ENCODE results near the gene TECTB.
"Not testable (repeated sequence)": the region's sequence is repeated elsewhere in the genome, so short reads cannot be mapped to it uniquely, and the experiment has no call there.

The TECTB gene

DNA sequence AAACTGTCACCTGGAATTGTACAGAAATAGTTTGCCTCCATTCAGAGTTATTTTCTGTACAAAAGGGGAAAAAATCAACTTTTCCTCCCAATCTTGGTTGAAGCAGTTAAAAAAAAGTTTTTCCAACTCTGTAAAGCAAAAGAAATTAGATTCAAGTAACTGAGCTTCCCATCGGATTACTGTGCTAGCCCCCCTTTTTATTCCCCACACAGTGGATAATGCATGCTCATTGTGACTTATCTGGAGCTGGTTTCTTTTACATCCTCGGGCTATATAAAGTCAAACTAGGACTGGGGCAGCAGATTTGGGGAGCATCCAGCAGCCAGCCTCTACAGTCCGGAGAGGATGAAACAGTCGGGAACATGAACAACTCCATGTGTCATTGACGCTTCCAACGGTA, at the start of gene TECTB:
Gene TECTB (plus strand): TSS at position 301 of the 400 bp plus-strand sequence. CDS start 335 bp downstream, outside the sequence.
- DNase-seq (ENCODE audit: low spot score): no peak

DNA sequence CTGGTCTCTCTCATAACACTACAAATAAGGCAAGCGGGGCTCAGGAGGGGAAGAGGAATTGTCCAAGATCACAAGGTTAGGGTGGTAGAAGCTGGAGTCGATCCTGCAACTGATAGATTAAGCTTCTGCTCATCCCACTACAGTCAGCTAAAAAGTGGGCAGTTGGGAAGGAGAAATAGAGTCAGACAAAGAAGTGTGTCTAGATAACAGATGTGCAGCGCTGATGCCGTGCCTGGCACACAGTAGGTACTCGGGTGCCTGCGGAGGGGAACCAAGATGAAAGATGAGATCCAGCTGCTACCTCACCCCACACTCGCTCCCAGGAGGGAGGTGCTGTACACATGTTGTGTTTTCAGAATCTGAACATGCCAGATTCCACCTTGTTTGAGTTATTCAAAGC, 48.1 kb upstream of the TECTB start:
- DNase-seq (ENCODE audit: low spot score): no peak

DNA sequence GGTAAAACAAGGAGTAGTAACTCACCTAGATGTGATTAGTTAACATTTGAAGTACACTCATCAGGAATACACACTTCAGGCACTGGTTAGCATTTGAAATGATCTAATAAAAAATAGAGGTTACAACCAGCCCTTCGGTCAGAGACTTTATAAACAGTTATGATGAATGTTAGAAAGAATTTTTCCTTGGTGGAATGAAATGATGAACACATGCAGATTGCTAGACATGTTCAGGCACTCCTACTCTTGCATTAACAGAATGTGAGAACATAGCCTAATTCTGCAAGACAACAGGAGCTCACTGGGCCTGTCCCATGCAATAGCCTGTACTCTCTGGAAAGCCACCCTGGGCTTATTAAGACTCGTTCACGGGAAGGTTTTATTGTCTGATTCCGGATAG, 47.3 kb upstream of the TECTB start:
- no peak for DNase-seq (ENCODE audit: low spot score)

DNA sequence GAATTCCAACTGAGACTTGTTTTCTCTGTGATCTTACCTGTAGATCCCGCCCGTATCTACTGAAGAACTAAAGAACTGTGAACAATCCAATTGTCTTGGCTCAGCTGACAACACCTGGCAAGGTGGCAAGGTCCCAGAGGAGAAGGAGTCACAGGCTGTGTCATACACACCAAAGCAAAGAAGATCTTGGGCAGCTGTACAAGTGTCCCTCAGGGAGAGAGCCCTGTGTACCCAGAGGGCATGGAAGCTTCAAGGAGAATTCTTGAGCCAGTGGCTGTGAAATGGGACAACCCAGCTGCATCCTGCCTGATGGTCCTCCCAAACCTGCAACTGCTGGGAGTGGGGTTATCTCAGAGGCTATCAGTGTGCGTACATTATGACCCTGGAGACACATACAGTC, 46.7 kb upstream of the TECTB start:
- no peak for DNase-seq (ENCODE audit: low spot score)

DNA sequence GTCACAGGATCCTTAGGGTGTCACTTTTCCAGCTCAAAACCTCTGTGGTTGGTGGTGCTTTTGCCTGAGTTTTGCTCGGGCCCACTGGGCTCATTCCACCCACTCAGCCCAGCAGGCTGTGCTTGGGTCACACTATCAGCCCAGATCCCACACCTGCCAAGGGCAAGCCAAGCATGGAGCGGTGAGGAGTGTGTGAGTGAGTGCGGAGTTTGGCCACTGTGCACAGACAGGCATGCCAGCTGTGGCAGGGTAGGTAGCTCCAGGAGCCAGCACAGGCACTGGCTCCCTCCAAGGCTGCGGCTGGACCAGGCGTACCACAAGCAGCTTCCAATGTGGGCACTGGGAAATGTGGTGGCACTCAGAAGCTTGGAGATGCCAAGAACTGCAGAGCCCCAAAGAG, 43.9 kb upstream of the TECTB start:
- DNase-seq (ENCODE audit: low spot score): no peak

DNA sequence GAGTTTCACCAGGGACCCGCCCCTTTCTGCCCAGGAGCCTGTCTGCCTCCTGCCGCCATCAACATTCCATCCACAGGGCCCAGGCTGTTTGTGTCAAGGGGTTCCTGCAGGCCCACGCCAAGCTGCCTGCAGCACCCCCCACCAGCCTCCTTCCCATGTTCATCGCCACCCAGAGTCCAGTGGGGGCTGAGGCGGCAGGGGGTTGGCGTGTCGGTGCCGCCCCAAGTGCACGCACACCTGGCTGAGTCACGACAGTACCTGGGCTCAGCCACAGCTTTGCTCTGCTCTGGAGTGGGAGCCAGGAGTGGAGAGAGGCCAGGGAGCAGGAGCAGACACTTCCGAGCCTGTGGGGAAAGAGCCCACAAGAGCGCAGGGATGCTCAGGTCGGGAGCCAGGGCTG, 42.8 kb upstream of the TECTB start:
- DNase-seq (ENCODE audit: low spot score): no peak

DNA sequence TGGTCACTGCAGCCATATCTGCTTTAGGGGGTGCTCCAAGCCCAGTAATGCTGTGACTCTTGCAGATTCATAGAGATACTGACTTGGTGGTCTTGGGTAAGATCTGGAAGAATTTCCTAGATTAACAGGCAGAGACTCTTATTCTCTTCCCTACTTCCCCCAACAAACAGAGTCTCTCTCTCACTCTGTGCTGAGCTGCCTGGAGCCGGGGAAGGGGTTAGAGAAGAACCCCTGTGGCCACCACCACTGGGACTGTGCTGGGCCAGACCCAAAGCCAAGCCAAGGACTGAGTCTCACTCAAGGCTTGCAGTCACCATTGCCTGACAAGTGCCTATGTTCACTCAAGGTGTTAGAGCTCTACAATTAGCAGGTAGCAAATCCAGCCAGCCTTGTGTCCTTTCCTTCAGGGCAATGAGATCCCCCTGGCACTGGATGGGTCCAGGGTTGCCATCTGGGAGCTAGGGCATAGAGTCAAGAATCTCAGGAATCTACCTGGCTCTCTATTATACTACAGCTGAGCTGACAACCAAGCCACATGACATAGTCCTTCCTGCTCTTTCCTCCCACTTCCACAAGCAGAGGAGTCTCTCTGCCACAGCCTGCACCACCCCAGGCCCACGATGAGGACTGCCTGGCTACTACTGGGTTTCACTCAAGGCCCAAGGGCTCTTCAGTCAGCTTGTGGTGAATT, 41.4 kb upstream of the TECTB start:
- no peak for DNase-seq (ENCODE audit: low spot score)

DNA sequence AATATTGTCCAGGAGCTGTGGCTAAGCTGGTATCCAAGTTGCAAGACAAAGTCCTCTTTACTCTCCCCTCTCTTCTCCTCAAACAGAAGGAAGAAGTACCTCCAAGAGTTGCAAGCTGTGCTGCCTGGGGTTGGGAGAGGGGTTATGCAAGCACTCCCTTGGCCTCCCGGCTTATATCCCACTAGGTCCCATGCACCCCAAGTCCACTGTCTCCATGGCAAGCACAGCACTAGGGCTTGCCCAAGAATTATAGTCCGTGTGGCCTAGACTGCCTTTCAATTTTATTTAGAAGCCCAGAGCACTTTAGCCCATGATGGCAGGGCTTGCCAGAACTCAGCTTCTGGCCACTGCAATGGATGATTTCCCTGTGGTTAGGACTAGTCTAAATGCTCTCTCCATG, 40.4 kb upstream of the TECTB start:
- no peak for DNase-seq (ENCODE audit: low spot score)

DNA sequence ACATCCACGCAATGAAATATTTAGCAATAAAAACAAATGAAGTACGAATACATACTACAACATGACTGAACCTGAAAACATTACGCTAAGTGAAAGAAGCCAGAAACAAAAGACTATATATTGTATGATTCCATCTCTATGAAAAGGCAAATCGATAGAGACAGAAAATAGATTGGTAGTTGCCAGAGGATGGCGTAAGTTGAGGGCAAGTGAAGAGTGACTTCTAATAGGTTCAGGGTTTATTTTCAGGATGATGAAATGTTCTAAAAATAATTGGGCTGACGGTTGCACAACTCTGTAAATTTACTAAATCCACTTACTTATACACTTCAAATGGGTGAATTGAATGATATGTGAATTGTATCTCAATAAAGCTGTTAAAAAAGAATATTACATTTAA, 39.5 kb upstream of the TECTB start:
- no peak for DNase-seq (ENCODE audit: low spot score)

DNA sequence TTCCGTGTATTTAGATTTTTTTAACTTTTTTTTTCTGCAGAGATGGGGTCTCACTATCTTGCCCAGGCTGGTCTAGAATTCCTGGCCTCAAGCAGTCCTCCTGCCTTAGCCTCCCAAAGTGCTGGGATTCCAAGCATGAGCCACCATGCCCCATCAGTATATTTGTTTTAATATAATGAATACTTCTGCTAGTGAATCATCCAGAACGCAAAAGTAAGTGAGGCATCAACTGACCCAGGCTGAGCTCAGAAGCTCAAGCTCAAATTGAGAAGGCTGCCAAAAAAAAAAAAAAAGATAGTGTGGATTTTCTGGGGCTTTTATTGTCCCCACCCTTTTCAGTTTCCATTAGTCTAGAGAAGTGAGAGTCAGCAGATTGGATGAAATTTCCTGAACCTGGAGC, 39.0 kb upstream of the TECTB start:
- DNase-seq (ENCODE audit: low spot score): no peak

DNA sequence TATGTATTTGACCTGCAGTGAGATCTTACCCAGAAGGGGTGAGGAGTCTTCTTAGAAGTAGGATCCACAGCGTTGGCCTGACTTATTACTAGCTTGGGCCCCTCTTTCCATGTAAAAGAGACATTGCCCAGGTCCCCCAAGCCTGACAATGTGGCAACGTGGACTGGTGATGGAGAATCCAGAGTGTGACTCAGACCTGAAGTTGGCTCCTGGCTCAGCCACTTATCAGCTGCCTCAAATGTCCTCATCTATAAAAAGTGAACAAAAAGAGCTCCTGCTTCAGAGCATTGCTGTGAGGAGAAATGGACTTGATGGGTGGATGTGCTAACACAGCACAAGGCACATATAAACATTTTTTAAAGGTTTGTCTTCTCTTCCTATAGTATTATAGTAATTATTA, 35.4 kb upstream of the TECTB start:
- no peak for DNase-seq (ENCODE audit: low spot score)

DNA sequence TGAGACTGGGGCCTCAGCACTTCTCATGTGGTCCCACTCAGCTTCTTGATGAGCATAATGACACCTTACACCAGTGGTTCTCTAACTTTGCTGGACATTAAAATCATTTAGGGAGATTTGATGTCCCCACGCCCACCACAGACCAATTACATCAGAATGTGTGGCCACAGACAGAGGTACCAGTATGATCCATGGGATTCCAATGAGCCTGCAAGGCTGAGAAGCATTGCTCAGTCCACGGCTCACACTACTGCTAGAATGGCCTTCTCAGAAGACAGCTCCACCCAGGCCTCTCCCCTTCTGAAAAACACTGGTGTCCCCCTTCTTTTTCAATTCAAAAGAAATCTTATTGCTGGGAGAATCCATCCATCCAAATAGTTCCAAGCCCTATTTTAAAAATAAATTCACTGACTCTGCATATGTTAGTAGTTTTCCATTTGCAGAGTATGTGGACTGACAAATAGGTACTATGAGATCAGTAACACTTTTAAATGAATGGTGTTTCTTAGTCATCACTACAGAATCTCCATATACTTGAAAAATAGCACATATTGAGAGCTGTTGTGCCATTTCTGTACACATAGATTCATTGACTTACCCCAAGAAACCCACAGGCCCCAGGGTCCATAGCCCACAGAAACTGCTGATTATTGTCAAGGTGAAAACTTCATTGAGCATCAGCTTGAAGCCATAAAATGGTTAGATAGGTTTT, 34.5 kb upstream of the TECTB start:
- no peak for DNase-seq (ENCODE audit: low spot score)

DNA sequence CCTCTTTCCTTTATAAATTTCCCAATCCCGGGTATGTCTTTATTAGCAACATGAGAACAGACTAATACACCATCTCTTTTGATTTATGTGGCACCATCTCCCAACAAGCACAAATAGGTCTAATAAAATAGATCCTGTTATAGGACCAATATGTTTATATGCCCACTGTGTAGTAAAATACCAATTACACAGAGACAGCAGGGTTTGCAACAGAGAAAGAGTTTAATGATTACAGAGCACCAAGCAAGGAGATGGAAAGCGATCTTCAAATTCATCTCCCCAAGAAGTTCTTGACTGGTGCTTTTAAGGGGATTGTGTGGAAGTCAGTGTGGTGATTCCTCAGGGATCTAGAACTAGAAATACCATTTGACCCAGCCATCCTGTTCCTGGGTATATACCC, 33.5 kb upstream of the TECTB start:
- DNase-seq (ENCODE audit: low spot score): no peak

DNA sequence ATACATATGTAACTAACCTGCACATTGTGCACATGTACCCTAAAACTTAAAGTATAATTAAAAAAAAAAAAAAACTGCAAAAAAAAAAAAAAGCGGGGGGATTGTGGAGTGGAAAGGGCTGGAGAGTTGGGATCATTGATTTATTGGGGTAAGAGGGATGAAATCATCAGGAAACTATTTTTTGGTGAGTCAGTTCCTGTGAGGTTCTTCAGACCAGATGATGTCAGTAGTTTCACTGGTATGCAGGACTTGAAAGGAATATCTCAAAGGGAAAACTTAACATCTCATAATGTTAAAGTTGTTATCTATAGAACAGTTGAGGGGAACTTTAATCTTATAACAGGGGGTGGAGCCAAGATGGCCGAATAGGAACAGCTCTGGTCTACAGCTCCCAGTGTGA, 32.6 kb upstream of the TECTB start:
- DNase-seq (ENCODE audit: low spot score): no peak

DNA sequence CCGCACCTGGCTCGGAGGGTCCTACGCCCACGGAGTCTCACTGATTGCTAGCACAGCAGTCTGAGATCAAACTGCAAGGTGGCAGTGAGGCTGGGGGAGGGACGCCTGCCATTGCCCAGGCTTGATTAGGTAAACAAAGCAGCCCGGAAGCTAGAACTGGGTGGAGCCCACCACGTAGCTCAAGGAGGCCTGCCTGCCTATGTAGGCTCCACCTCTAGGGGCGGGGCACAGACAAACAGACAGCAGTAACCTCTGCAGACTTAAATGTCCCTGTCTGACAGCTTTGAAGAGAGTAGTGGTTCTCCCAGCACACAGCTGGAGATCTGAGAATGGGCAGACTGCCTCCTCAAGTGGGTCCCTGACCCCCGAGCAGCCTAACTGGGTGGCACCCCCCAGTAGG, 32.0 kb upstream of the TECTB start:
- DNase-seq (ENCODE audit: low spot score): not testable (repeated sequence)

DNA sequence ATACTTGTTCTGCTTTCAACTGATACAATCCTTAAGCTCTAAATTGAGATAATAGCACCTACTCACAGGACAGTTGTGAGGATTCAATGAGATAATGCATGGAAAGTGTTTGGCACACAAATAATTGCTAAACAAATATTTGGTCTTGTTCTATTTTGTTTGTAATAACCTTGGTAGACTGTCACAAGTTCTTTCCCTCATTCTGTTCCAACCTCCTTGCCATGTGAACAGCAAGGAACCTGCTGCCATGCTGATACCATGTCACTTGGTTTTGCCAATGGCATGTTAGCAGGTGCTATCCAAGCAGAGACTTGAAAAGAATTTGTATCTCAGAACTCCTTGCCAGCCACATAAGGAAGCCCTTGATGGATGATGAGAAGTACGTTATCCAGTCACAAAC, 24.8 kb upstream of the TECTB start:
- DNase-seq (ENCODE audit: low spot score): no peak

DNA sequence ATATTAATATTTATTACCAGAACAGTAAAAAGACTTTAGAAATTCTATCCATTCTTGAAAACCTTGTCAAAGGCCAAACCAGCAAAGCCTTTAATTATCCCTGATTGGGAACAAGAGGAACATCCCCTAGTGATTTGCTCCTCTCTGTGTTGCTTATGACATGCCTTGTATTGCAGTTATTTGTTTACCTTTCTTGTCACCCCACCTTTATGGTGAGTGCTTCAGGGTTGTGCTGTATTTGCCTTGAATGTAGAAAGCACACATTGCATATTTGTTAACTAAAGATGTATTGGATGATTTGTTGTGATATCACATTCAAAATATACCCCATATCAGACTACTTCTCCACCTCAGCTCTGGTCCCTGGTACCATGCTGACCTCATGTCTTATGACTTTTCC, 23.5 kb upstream of the TECTB start:
- DNase-seq (ENCODE audit: low spot score): no peak

DNA sequence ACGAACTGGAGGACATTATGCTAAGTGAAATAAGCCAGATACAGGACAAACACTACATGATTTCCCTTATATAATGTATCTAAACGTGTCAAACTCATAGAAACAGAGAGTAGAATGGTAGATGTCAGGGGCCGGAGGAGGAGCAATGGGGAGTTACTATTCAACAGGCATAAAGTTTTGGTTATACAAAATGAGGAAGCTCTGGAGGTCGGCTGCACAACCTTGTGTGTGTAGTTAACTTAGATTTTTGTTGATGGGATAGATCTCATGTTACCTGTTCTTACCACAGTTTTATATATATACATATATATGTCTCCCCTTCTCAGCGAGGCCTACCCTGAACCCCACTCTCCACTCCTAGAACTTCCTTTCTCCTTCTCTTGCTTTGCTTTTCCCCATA, 22.4 kb upstream of the TECTB start:
- DNase-seq (ENCODE audit: low spot score): no peak

DNA sequence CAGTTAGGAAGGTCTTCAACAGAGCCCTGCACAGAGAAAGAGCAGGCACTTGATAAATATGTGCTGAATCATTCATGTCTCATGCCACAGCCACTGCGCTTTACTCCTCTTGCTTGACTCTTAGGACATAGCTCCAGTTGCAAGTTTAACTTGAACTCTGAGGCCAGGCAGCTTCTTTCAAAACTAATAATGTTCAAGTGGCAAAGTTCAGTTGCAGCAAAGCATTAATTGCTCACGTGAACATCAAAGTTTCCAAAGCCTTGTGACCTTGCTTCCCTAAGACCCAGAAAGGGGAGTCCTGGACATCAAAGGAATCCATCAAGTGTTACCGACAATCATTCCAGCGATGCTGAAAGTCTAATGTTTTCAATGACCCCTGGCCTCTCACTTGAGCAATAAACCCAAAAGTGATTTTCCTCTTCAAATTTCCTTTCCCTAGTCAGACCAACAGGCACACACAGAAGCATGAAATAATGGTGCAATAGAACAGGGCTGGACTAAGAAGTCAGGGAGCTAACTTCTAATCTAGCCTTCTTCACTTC, 21.8 kb upstream of the TECTB start:
- DNase-seq (ENCODE audit: low spot score): no peak

DNA sequence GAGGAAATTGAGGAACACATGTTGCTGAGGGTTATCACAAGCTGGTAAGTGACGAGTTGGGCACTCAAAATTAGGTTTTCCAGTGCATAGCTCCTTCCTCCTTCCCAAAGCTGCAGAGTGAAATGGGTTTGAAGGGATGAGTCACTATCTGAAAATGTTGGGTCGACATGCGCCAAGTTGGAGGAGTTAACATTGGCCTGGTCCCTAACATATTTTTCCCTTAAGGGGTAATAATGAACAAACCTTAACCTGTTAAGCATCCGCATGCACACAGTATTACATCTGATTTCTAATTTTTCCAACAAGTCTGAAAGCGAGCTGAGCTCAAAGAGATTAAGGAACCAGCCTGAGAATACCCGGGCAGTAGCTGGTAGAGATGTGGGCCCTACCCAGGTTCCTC, 20.7 kb upstream of the TECTB start:
- no peak for DNase-seq (ENCODE audit: low spot score)

DNA sequence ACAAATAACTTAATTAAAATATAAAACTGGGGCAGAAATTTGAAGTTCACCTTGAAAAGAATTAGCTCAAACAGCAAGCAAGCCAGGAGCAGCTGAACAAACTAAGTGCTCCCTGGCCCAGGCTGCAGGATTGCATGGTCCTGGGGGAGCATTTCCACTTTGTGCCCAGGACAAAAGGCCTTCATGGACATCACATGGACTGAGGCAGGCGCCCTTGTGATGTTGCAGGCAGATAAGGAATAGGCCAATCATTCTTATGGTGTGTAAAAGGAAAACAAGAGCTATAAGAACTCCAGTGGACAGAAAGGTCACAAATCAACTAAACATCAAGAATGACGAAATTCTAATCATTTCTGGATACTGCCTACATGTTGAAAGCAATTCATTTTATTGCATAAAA, 17.5 kb upstream of the TECTB start:
- no peak for DNase-seq (ENCODE audit: low spot score)

DNA sequence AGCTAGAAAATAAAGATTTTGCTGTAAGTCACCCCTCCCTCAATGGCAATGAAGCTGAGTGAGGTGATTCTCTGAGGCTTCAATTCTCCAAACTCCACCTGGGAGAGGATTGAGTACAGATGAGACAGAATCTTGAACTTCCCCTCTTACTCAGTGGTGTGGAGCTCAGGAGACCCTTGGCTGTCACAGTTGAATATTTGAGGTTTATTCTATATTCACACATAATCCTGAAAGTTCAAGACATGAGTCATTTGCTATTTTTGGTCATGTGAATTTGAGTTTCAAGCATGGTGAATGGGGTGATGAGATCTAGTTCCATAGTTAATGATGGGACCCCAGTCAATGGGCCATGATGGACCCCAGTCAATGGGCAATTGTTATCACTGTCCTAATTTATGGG, 13.9 kb upstream of the TECTB start:
- DNase-seq (ENCODE audit: low spot score): no peak

DNA sequence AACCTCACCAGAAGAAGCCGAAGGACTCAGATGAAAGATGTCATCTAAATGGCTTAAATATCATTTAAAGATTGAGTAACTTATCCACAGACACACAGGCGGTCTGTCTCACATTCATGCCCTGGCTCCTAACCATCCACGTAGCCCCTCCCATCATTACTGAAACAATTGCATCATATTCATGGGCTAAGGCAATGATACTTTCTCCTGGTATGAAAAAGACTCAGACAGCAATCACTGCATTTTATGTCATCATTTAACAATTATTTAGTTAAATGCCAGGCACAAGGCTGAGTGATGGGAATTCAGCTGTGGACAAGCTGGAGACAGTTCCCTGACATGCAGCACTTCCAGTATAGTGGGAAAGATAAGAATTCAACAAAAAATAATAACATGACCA, 11.2 kb upstream of the TECTB start:
- no peak for DNase-seq (ENCODE audit: low spot score)

DNA sequence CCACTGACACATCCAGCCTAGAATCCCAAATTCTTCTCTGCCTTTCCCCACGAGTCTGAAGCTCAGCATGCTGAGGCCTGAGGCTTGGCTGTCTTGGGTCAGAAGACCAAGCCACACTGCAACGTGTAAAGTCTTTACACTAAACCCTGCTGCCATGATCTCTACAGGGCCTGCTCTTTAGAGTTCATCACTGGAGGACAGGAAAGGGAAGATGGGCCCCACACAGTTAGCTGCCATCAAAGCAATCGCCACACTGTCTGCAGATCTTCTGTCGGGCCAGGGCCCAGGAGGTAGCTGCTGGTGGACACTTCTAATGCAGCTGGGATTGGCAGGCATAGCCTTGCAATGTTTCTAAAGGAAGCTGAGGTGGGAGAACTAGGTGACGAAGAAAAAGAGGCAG, 8.4 kb upstream of the TECTB start:
- no peak for DNase-seq (ENCODE audit: low spot score)
